HEK293T (cell line): ENCODE measurements around the gene SLC25A47.

Experiments used
- CTCF ChIA-PET: fragments of 350-600 bp; formaldehyde crosslinking; extraction: SDS; loops from one replicate; lab custom pipeline; 2021; ENCODE audit warnings: antibody characterized with exemption, inconsistent platforms; lab: Yijun Ruan, JAX
- POLR2A ChIA-PET: fragments of 350-600 bp; formaldehyde crosslinking; extraction: SDS; loops from one replicate; lab custom pipeline; 2020; ENCODE audit warnings: antibody characterized with exemption, inconsistent platforms; lab: Yijun Ruan, JAX
- DNase-seq: peaks from one replicate; pipeline ENCODE4 v3.0.0; 2012; ENCODE audit warnings: mixed read lengths; ENCODE audit errors: extremely low spot score
- ARNT ChIP-seq: fragments of 450-650 bp; IDR thresholded peaks from 2 replicates; pipeline ENCODE4 v1.6.1; 2017; ENCODE audit warnings: mild to moderate bottlenecking
- BHLHE40 ChIP-seq: fragments of 450-650 bp; IDR thresholded peaks from 2 replicates; pipeline ENCODE4 v1.6.1; 2016; ENCODE audit warnings: mild to moderate bottlenecking, moderate library complexity, borderline replicate concordance
- CTBP1 ChIP-seq: fragments of 450-650 bp; IDR thresholded peaks from 2 replicates; pipeline ENCODE4 v1.6.1; 2016; ENCODE audit warnings: borderline replicate concordance
- ELF4 ChIP-seq: fragments of 450-650 bp; IDR thresholded peaks from 2 replicates; pipeline ENCODE4 v1.6.1; 2017; ENCODE audit warnings: antibody characterized with exemption
- FOXA1 ChIP-seq: fragments of 450-650 bp; IDR thresholded peaks from 2 replicates; pipeline ENCODE4 v1.6.1; 2016; ENCODE audit warnings: mild to moderate bottlenecking
- FOXK2 ChIP-seq: fragments of 450-650 bp; IDR thresholded peaks from 2 replicates; pipeline ENCODE4 v1.6.1; 2016; ENCODE audit warnings: mild to moderate bottlenecking
- FOXM1 ChIP-seq: fragments of 450-650 bp; IDR thresholded peaks from 2 replicates; pipeline ENCODE4 v1.6.1; 2017; ENCODE audit warnings: mild to moderate bottlenecking, borderline replicate concordance
- HDGF ChIP-seq: fragments of 450-650 bp; IDR thresholded peaks from 2 replicates; pipeline ENCODE4 v1.6.1; 2017; ENCODE audit warnings: antibody characterized with exemption, borderline replicate concordance
- L3MBTL2 ChIP-seq: fragments of 450-650 bp; conservative IDR thresholded peaks from 2 replicates; pipeline ENCODE4 v1.6.1; 2016; ENCODE audit warnings: mild to moderate bottlenecking
- LEF1 ChIP-seq: fragments of 450-650 bp; IDR thresholded peaks from 2 replicates; pipeline ENCODE4 v1.6.1; 2017; ENCODE audit warnings: mild to moderate bottlenecking, borderline replicate concordance
- NFRKB ChIP-seq: fragments of 450-650 bp; IDR thresholded peaks from 2 replicates; pipeline ENCODE4 v1.6.1; 2016; ENCODE audit warnings: mild to moderate bottlenecking, moderate library complexity
- PKNOX1 ChIP-seq: fragments of 450-650 bp; IDR thresholded peaks from 2 replicates; pipeline ENCODE4 v1.6.1; 2016
- SP1 ChIP-seq: fragments of 450-650 bp; IDR thresholded peaks from 2 replicates; pipeline ENCODE4 v1.6.1; 2017
- SUZ12 ChIP-seq: fragments of 450-650 bp; IDR thresholded peaks from 2 replicates; pipeline ENCODE4 v1.6.1; 2016; ENCODE audit warnings: mild to moderate bottlenecking
- TARDBP ChIP-seq: fragments of 450-650 bp; IDR thresholded peaks from 2 replicates; pipeline ENCODE4 v1.6.1; 2016
- ZNF384 ChIP-seq: fragments of 450-650 bp; IDR thresholded peaks from 2 replicates; pipeline ENCODE4 v1.6.1; 2016

Gene SLC25A47

GRCh38 chr14:100346306-100347091, 23.4 kb downstream of the SLC25A47 start:
- no peak for DNase-seq

GRCh38 chr14:100348253-100348729, 25.2 kb downstream of the SLC25A47 start:
- ChIA-PET CTCF (no interaction called here), POLR2A (no interaction called here)
- TF ChIP-seq SP1 (no peak), FOXA1 (no peak), LEF1 (no peak), FOXK2 (no peak), TARDBP (no peak), PKNOX1 (no peak), ARNT (no peak), BHLHE40 (no peak)
- no peak for DNase-seq

More at GRCh38 chr14:100346306-100347091, 23.4 kb downstream of the SLC25A47 start:
- CTCF ChIA-PET = no interaction called here
- TF ChIP-seq FOXA1 (no peak), CTBP1 (no peak), NFRKB (no peak), SP1 (no peak), ARNT (no peak), FOXK2 (no peak), LEF1 (no peak), L3MBTL2 (no peak), FOXM1 (no peak), HDGF (no peak), SUZ12 (no peak), TARDBP (no peak), PKNOX1 (no peak), BHLHE40 (no peak), ELF4 (no peak), ZNF384 (no peak)
- POLR2A ChIA-PET = no interaction called here

- no peak for DNase-seq
- no peak for TF ChIP-seq L3MBTL2
- TF ChIP-seq FOXK2 = no peak
- TF ChIP-seq TARDBP = no peak
- no peak for TF ChIP-seq LEF1
- TF ChIP-seq CTBP1 = no peak
- no peak for TF ChIP-seq FOXM1
- no peak for TF ChIP-seq HDGF
- POLR2A ChIA-PET = interaction anchor here (1.0 kb wide), 1 partner anchor 26 kb away, joined by 3 read pairs; a partner anchor contains a TSS
- CTCF ChIA-PET = no interaction called here
Observed at GRCh38 chr14:100348784-100349685, 25.9 kb downstream of the SLC25A47 start.

GRCh38 chr14:100350276-100350926, 27.3 kb downstream of the SLC25A47 start:
- ChIA-PET CTCF (interaction anchor here (0.7 kb wide), 1 partner anchor 32 kb away, joined by 4 read pairs; no protein-coding TSS in a partner anchor), POLR2A (no interaction called here)
- no peak for TF ChIP-seq ELF4
- TF ChIP-seq PKNOX1 = no peak
- no peak for TF ChIP-seq HDGF
- no peak for TF ChIP-seq L3MBTL2
- TF ChIP-seq SP1 = no peak
- no peak for TF ChIP-seq NFRKB
- TF ChIP-seq FOXK2 = no peak
- no peak for TF ChIP-seq TARDBP
- TF ChIP-seq SUZ12 = no peak
- TF ChIP-seq LEF1 = no peak
- TF ChIP-seq FOXA1 = no peak
- TF ChIP-seq CTBP1 = no peak
- no peak for TF ChIP-seq BHLHE40
- TF ChIP-seq FOXM1 = no peak
- TF ChIP-seq ZNF384 = no peak
- DNase-seq = no peak

- ChIA-PET POLR2A (no interaction called here), CTCF (no interaction called here)
- no peak for DNase-seq
- no peak for TF ChIP-seq NFRKB
- no peak for TF ChIP-seq ZNF384
- no peak for TF ChIP-seq FOXA1
- TF ChIP-seq SP1 = no peak
- no peak for TF ChIP-seq CTBP1
- TF ChIP-seq PKNOX1 = no peak
- no peak for TF ChIP-seq BHLHE40
- TF ChIP-seq ARNT = no peak
- TF ChIP-seq SUZ12 = no peak
- no peak for TF ChIP-seq L3MBTL2
- TF ChIP-seq ELF4 = no peak
- TF ChIP-seq LEF1 = no peak
- no peak for TF ChIP-seq FOXM1
- no peak for TF ChIP-seq FOXK2
- no peak for TF ChIP-seq HDGF
- no peak for TF ChIP-seq TARDBP
Observed at GRCh38 chr14:100350986-100351385, 27.8 kb downstream of the SLC25A47 start.
